ENCODE measurements around the gene LHFPL3. TPM values are rescaled to one million over a fixed set of nuclear protein-coding genes. Genes with fewer than 3 reads are reported as not detected.

The LHFPL3 gene
- total RNA-seq, 1 donor from 2014 or later = 0.30 TPM

DNA sequence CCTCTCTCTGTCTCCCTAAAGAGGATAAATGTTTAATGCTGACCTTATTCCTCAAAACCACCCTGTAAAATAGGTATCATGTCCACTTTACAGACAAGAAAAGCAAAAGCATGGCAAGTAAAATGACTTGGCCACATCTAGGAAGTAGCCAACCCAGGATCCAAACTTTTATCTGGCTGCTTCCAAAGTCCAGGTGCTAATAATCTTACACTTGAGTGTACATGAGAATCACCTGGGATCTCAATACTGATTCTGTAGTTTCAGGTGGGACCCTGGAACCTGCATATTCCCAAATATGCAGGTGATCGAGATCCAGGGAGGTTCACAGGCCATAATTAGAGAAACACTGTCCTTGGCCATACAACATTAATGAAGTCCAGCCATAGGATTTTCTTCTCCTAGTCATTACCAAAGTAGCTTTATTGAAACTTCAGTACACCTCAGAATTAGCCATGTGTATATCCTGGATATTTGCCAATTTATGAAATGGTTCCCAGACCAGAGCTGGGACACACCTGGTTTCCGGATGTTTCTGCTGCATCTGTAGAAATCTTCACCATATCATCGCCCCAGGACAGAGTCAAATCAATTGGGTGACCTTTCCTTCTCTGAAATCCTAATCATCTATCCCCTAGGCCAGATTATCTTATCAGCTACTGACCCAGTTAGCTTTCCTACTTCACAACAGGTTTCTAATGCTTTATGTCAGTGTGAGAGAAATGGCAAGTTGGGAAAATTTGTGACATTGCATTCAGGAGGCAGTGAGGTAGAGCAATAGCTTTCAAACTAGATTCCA, 566.5 kb downstream of the LHFPL3 start:
- DNase-seq (ENCODE audit: low spot score) = no peak
- no peak overlapping the region for H3K9ac ChIP-seq
- H4K20me1 ChIP-seq (ENCODE audit: low read depth) = no peaks in the 10 kb centered on the region
- H3K27ac Mint-ChIP-seq = no peak overlapping the region
- no peaks in the 10 kb centered on the region for H3K27me3 ChIP-seq
- no peak overlapping the region for H3K4me3 ChIP-seq
- no peaks in the 10 kb centered on the region for H3K36me3 ChIP-seq
- no peaks in the 10 kb centered on the region for H3K36me3 Mint-ChIP-seq
- peaks cover 9% of the 10 kb centered on the region for H3K4me1 ChIP-seq
- H3K27me3 Mint-ChIP-seq (ENCODE audit: insufficient read depth, low read depth) = peaks cover 4% of the 10 kb centered on the region
- no peaks in the 10 kb centered on the region for H3K79me2 ChIP-seq (ENCODE audit: low read depth)
- H3K4me2 ChIP-seq = no peak overlapping the region
- H2AFZ ChIP-seq (replicated peaks) = no peak overlapping the region
- H3K9me3 ChIP-seq (ENCODE audit: low read depth) = no peaks in the 10 kb centered on the region
- H3F3A ChIP-seq (ENCODE audit: low read depth) = no peaks in the 10 kb centered on the region
- TF ChIP-seq, protein P1, sequence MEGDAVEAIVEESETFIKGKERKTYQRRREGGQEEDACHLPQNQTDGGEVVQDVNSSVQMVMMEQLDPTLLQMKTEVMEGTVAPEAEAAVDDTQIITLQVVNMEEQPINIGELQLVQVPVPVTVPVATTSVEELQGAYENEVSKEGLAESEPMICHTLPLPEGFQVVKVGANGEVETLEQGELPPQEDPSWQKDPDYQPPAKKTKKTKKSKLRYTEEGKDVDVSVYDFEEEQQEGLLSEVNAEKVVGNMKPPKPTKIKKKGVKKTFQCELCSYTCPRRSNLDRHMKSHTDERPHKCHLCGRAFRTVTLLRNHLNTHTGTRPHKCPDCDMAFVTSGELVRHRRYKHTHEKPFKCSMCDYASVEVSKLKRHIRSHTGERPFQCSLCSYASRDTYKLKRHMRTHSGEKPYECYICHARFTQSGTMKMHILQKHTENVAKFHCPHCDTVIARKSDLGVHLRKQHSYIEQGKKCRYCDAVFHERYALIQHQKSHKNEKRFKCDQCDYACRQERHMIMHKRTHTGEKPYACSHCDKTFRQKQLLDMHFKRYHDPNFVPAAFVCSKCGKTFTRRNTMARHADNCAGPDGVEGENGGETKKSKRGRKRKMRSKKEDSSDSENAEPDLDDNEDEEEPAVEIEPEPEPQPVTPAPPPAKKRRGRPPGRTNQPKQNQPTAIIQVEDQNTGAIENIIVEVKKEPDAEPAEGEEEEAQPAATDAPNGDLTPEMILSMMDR (IDR thresholded peaks at IDR 0.05) = no peak
- TF ChIP-seq EZH2phosphoT487 (IDR thresholded peaks at IDR 0.05) = no peak
- TF ChIP-seq EZH2 (IDR thresholded peaks at IDR 0.05) = no peak
- H3K27ac ChIP-seq = no peak overlapping the region
- no peaks in the 10 kb centered on the region for H3K9me3 Mint-ChIP-seq
- H3K4me1 Mint-ChIP-seq = peaks cover 13% of the 10 kb centered on the region
- no peak overlapping the region for H3K4me3 Mint-ChIP-seq

DNA sequence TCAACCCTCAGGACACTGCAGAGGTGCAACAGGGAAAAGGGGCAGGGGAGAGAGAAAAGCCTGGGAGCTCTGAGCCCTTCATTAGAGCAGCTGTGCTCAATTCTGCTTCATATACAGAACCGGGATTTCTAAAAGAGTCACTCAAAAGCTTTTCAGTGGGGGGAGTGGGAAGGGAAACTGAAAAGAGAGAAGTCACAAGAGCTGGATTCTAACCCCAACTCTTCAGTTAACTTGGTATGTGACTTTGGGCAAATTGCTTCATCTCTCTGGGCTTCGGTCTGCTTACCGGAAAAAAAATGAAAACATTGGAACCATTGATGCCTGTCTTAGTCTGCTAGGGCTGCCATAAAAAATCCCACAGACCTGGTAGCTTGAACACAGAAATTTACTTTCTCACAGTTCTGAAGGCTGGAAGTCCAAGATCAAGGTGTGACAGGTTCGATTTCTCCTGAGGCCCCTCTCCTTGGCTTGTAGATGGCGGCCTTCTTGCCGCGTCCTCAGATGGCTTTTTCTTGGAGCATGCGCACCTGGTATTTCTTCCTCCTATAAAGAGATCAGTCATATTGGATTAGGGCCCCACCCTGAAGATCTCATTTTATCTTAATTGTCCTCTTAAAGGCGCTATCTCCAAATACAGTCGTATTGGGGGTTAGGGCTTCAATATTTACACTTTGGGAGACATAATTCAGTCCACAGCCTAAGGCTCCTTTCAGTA, 567.3 kb downstream of the LHFPL3 start:
- Mint-ChIP-seq H3K27ac (no peak overlapping the region), H3K36me3 (no peaks in the 10 kb centered on the region), H3K4me1 (peaks cover 17% of the 10 kb centered on the region), H3K9me3 (no peaks in the 10 kb centered on the region), H3K27me3 (ENCODE audit: insufficient read depth, low read depth) (peaks cover 4% of the 10 kb centered on the region), H3K4me3 (no peak overlapping the region)
- TF ChIP-seq EZH2phosphoT487 (IDR thresholded peaks at IDR 0.05) = no peak
- TF ChIP-seq, protein P1 (IDR thresholded peaks at IDR 0.05) = no peak
- TF ChIP-seq EZH2 (IDR thresholded peaks at IDR 0.05) = no peak
- no peak overlapping the region for H3K4me2 ChIP-seq
- H3K79me2 ChIP-seq (ENCODE audit: low read depth) = no peaks in the 10 kb centered on the region
- no peaks in the 10 kb centered on the region for H4K20me1 ChIP-seq (ENCODE audit: low read depth)
- H3K9me3 ChIP-seq (ENCODE audit: low read depth) = no peaks in the 10 kb centered on the region
- no peak overlapping the region for H3K4me3 ChIP-seq
- H3K36me3 ChIP-seq = no peaks in the 10 kb centered on the region
- no peak overlapping the region for H3K27ac ChIP-seq
- peaks cover 17% of the 10 kb centered on the region for H3K4me1 ChIP-seq
- no peak overlapping the region for H2AFZ ChIP-seq (replicated peaks)
- H3K27me3 ChIP-seq = no peaks in the 10 kb centered on the region
- no peak for DNase-seq (ENCODE audit: low spot score)
- no peaks in the 10 kb centered on the region for H3F3A ChIP-seq (ENCODE audit: low read depth)
- H3K9ac ChIP-seq = no peak overlapping the region

DNA sequence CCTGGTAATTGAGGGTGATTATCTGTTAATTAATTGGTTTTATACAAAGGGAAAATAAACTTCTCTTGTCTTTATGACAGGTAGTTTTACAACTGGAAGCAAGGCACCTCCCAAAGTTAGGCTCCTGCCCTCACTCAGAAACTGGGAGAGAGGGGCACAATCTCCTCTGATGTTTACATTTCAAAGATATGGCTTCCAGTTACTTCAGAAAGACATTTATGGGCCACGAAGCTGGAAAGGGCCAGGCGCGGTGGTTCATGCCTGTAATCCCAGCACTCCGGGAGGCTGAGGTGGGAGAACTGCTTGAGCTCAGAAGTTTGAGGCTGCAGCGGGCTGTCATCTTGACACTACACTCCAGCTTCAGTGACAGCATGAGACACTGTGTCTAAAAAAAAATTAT, 570.0 kb downstream of the LHFPL3 start:
- Histone ChIP-seq H3K27ac (no peak overlapping the region), H3K4me1 (peaks cover 13% of the 10 kb centered on the region), H4K20me1 (ENCODE audit: low read depth) (no peaks in the 10 kb centered on the region), H2AFZ (replicated peaks) (no peak overlapping the region), H3K4me2 (no peak overlapping the region), H3K9me3 (ENCODE audit: low read depth) (no peaks in the 10 kb centered on the region), H3K36me3 (no peaks in the 10 kb centered on the region), H3K4me3 (no peak overlapping the region), H3F3A (ENCODE audit: low read depth) (no peaks in the 10 kb centered on the region), H3K9ac (no peak overlapping the region), H3K27me3 (no peaks in the 10 kb centered on the region), H3K79me2 (ENCODE audit: low read depth) (no peaks in the 10 kb centered on the region)
- peaks cover 2% of the 10 kb centered on the region for H3K9me3 Mint-ChIP-seq
- TF ChIP-seq EZH2 (IDR thresholded peaks at IDR 0.05) = no peak
- TF ChIP-seq EZH2phosphoT487 (IDR thresholded peaks at IDR 0.05) = no peak
- TF ChIP-seq, protein P1 (IDR thresholded peaks at IDR 0.05) = no peak
- DNase-seq (ENCODE audit: low spot score) = no peak
- H3K4me1 Mint-ChIP-seq = peaks cover 29% of the 10 kb centered on the region
- H3K27ac Mint-ChIP-seq = no peak overlapping the region
- no peak overlapping the region for H3K4me3 Mint-ChIP-seq
- peaks cover 4% of the 10 kb centered on the region for H3K27me3 Mint-ChIP-seq (ENCODE audit: insufficient read depth, low read depth)
- H3K36me3 Mint-ChIP-seq = peaks cover 2% of the 10 kb centered on the region
